HG02884 (cell line): ENCODE data around the gene PRKAG2.

Experiments
- ATAC-seq: cut with Tn5 transposase; IDR thresholded peaks from one replicate; pipeline ENCODE4 v1.9.1; 2021; ENCODE audit warnings: mild to moderate bottlenecking, moderate library complexity; ENCODE audit not compliant: unreplicated experiment

The PRKAG2 gene

DNA sequence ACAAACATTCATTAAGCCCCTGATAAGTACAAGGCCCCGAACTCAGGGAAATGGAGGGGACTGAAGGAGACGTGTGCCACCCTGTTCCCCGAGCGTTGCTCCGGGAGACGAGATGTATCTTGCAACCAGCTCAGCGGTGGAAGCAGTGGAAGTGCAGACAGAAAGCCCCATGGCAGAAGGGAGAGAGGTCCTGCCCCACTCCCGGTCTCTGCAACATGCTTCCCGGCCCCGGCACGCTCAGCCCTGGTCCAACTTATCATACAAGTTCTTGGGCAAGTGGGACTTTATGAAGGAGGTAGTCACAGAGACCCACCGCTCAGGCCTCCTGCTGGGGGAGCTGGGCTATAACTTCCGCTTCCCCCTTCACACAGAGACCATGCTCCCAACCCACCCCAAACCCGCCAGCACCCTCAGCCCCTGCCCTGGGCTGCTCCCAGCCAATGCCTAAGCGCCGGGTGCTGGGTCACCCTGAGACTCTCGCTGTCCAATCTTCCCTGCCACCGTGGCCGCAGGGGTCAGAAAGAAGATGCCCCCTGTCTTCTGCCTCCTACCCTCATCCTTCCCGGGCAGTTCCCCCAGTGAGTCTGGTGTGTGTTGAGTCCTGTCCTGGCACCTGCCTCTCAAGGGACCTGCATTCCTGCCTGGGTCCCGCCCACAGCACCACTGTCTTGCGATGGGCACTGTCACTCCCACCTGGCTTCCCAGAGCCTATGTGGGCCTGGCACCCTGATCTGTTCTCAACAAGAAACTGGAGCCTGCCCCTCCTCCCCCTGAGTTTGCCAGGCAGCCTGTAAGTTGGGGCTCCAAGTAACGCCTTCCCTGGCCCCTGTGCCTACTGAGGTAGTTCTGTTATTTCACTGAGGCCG is 157.7 kb downstream of the PRKAG2 start:
- no peak for ATAC-seq

GRCh38 chr7:151717918-151718317 is 159.0 kb downstream of the PRKAG2 start:
- no peak for ATAC-seq

- ATAC-seq: no peak
Observed at GRCh38 chr7:151717415-151717814, 159.5 kb downstream of the PRKAG2 start.

GRCh38 chr7:151716323-151716722 is 160.6 kb downstream of the PRKAG2 start:
- no peak for ATAC-seq

DNA sequence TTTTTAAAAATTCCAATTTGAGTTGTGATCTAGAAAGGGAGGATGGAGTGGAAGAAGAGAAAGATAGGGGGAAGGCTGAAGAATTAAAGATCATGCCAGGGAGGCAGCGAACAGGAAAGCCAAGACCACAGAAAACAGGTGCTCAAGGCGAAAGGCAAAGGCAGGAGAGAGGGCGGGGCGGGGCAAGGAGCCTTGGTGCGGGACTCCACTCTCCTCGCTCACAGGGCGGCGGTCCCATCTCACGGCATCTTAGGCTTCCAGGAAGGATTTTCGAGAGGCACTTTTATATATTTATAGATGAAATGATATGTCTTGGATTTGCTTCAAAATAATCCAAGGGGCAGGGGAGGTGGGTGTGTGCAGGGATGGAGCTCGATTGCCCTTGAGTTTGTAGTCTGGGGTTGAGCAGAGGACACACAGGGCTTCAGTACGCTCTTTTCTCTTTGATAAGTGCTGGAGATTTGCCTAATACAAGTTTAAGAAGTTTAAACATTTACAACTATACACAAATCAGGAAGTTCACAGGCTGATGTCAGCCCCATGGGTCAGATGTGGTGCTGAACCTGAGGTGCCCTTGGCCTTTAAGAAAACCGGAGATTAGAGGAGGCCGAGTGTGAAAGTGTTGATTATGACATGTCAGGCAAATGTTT is 161.1 kb downstream of the PRKAG2 start:
- no peak for ATAC-seq

DNA sequence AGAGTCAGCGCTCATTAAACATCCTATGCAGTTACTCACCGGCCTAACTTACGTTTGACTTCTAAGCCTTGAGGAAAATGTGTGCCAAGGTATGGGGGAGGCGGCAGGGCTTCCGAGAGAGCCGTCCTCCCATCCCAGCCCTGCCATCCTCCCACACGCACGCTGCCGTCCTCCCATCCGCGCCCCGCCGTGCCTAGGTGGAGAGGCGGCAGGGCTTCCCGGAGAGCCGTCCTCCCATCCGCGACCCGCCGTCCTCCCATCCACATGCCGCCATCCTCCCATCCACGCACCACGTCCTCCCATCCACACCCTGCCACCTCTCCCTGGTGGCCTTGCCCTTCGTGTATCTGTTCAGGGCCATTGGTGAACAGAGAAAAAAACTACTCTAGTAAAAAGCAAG is 162.7 kb downstream of the PRKAG2 start:
- no peak for ATAC-seq

DNA sequence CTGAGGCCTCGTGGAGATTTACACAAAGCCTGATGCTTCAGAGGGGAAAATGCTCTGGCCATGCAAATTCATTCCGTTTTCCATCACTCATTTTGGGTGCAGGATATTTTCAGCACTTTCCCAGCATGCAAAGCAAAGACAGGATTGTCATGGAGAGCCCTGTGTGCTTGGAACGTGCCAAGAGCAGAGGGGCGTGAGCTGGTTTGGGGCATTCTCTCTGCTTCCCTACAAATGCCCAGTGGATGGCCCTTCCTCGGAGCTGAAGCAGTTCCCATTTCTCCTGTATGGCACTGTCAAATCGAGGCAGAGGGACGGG is 164.1 kb downstream of the PRKAG2 start:
- no peak for ATAC-seq

GRCh38 chr7:151711906-151712809 is 164.8 kb downstream of the PRKAG2 start:
- no peak for ATAC-seq

DNA sequence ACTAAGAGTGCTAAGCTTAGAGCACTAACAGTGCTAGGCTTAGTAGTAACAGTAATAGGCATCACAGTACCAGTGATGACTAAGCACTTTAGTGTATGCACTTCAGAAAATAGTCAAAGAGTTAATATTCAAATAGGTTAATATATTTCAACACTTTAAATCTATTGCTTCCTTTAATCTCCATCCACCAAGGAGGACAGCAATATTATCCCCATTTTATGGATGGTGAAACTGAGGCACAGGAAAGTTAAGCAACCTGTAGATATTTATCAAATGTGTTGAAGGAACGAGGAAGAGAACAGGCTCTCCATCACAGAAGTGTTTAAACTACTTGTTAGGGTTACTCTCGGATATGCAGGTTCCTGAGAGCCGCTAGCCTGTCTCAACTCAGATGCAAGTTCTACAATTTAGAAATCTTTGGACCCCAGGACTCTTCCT is 165.5 kb downstream of the PRKAG2 start:
- no peak for ATAC-seq

DNA sequence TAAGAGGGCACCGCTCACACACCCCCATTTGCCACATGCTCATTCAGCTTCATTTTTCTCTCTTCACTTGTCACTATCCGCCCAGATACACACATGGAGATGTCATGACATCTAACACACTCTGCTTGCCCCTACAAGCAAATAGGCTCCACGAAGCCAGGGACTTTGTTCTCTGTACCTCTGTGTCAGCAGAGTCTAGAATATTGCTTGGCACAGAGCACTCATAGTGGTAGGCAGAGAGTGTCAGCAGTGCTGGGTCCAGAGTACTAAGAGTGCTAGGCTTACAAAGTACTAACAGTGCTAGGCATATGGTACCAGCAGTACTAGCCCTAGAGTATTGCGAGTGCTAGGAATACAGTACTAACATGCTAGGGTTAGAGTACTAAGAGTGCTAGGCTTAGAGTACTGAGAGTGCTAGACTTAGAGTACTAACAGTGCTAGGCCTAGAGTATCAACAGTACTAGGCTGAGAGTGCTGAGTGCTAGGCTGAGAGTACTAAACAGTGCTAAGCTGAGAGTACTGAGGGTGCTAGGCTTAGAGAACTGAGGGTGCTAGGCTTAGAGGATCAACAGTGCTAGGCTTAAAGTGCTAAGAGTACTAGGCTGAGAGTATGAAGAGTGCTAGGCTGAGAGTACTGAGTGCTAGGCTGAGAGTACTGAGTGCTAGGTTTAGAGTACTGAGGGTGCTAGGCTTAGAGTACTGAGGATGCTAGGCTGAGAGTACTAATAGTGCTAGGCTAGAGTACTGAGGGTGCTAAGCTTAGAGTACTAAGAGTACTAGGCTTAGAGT is 166.1 kb downstream of the PRKAG2 start:
- ATAC-seq: no peak

GRCh38 chr7:151710121-151710640 is 166.7 kb downstream of the PRKAG2 start:
- no peak for ATAC-seq

GRCh38 chr7:151709141-151710038 is 167.5 kb downstream of the PRKAG2 start:
- no peak for ATAC-seq

GRCh38 chr7:151708610-151709009 is 168.3 kb downstream of the PRKAG2 start:
- no peak for ATAC-seq

DNA sequence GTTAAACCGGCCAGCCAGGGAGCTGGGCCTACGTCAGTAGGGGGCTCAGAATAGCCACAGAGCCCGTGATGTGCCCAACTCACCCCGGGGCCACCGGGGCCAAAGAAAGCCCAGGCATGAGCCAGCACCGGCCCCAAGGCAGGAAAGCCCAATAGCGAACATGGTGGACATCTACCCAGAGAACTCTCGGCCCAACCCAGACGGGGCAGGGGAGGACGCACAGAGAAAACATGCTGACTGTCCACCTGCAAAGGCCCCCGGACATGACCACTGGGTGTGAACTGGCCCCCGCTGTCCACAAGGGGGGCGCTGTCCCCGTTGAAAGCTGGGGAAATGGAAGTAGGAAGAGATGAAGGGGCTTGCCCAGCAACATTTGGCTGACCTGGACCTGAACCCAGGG is 169.2 kb downstream of the PRKAG2 start:
- ATAC-seq: no peak

DNA sequence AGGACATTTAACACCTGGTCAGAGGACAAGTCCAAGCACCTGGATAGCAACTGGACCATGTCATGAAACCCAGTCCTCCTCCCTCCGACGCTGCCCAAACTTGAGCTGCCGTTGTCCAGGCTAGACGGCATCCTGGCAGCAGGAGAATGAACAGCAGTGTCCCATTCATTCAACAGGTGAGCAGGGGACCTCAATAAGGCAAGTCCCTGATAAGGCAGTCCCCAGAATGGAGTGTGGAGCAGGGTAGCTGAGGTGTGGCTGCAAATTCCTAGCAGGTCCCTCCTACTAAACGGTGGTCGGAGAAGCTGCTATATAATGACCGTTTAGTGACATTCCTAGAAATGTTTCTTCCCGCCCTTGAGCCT is 169.8 kb downstream of the PRKAG2 start:
- ATAC-seq: no peak

GRCh38 chr7:151706277-151707104 is 170.4 kb downstream of the PRKAG2 start:
- ATAC-seq: no peak

DNA sequence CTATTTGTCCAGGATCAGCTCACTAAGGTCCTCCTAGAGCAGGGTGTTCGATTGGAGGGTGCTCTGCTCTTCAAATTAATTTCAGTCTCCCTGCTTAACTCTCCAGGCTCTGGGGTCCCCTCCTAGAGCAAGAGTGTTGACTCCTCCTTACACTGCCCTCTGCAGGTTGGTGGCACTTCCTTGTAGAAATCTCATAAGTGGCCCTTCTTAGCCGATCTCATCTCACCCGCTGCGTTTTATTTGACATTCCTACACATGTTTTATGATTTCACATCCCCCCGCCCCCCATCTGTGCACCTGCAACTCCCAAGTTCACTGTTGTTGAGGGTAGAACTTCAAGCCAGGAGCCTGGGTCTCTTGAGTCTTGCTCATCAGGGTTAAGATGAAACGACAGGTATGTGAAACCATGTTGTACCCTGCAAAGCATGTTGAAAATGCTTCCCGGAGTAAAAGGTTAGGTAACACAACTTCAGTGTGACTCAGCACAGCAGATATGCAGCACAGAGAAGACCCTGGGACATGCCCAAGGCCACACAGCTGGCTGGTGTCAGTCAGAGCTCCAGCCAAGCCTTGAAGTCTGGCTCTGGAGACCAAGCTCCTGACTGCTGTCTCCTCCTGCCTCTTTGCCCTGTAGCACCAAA is 171.2 kb downstream of the PRKAG2 start:
- no peak for ATAC-seq

- ATAC-seq: no peak
Observed at GRCh38 chr7:151704960-151705635, 171.8 kb downstream of the PRKAG2 start.
